ENCODE measurements around the gene CCDC71.

GRCh38 chr3:49173116-49173791, 7.1 kb upstream of the CCDC71 start:
- TF ChIP-seq CTCF (IDR thresholded peaks at IDR 0.05; ENCODE audit: poor library complexity) (no peak), EZH2phosphoT487 (IDR thresholded peaks at IDR 0.05; ENCODE audit: low read depth, severe bottlenecking, unreplicated experiment) (no peak)

Measured in hepatocyte (in vitro differentiated cells).